PC-9 (cell line): ENCODE data around the gene CUEDC2. TPM values are rescaled to one million over a fixed set of nuclear protein-coding genes. Genes with fewer than 3 reads are reported as not detected.

Source experiments
- BruUV-seq: library from RNA; stranded (reverse); fragments of 400-500 nt; replicated peaks from 2 replicates; lab custom pipeline; 2021; lab: Mats Ljungman, UMichigan
- CTCF ChIA-PET: fragments of 300-600 bp; sonication (Branson Sonifier 250); formaldehyde crosslinking; loops from one replicate; lab custom pipeline; 2022; ENCODE audit warnings: antibody characterized with exemption; lab: Charles Lee
- POLR2A ChIA-PET: fragments of 300-600 bp; sonication (Branson Sonifier 250); formaldehyde crosslinking; loops from one replicate; lab custom pipeline; 2022; ENCODE audit warnings: antibody characterized with exemption; ENCODE audit not compliant: unreplicated experiment; lab: Charles Lee
- DNase-seq, 2 experiments: peaks; one replicate each; pipeline versions ENCODE4 v3.0.0 to v3.0.0-alpha.2; 2015 to 2022; ENCODE audit warnings: mixed read lengths in 1 of 2
- H2AFZ ChIP-seq: fragments of 200-600 bp; sonication (generic); 2 replicates; pipeline ENCODE4 v1.8.1; 2017; ENCODE audit warnings: antibody characterized with exemption
- H3F3A ChIP-seq: fragments of 200-600 bp; sonication (generic); 2 replicates; pipeline ENCODE4 v1.8.1; 2017; ENCODE audit warnings: antibody characterized with exemption, mild to moderate bottlenecking, low read depth; ENCODE audit not compliant: insufficient read depth
- H3K27ac ChIP-seq: fragments of 200-600 bp; sonication (generic); 2 replicates; pipeline ENCODE4 v1.6.1; 2016; ENCODE audit warnings: mixed run types
- H3K27me3 ChIP-seq: fragments of 200-600 bp; sonication (generic); 2 replicates; pipeline ENCODE4 v1.6.1; 2016; ENCODE audit warnings: low read depth, mixed run types; ENCODE audit not compliant: insufficient read depth
- H3K36me3 ChIP-seq: fragments of 200-600 bp; sonication (generic); 2 replicates; pipeline ENCODE4 v1.6.1; 2016; ENCODE audit warnings: low read depth, mixed run types
- H3K4me1 ChIP-seq: fragments of 200-600 bp; sonication (generic); replicated peaks from 2 replicates; pipeline ENCODE4 v1.6.1; 2016; ENCODE audit warnings: mixed run types; ENCODE audit not compliant: insufficient read depth
- H3K4me2 ChIP-seq: fragments of 200-600 bp; sonication (generic); 2 replicates; pipeline ENCODE4 v1.6.1; 2017; ENCODE audit warnings: mixed run types
- H3K4me3 ChIP-seq: fragments of 200-600 bp; sonication (generic); 2 replicates; pipeline ENCODE4 v1.6.1; 2016; ENCODE audit warnings: mixed run types
- H3K79me2 ChIP-seq: fragments of 200-600 bp; sonication (generic); 2 replicates; pipeline ENCODE4 v1.6.1; 2017; ENCODE audit warnings: low read depth, mixed run types
- H3K9me2 ChIP-seq: fragments of 200-600 bp; sonication (generic); 2 replicates; pipeline ENCODE4 v1.8.1; 2017; ENCODE audit warnings: mild to moderate bottlenecking; ENCODE audit not compliant: insufficient read depth
- H3K9me3 ChIP-seq: fragments of 200-600 bp; sonication (generic); 2 replicates; pipeline ENCODE4 v1.8.1; 2016; ENCODE audit warnings: low read depth; ENCODE audit not compliant: insufficient read depth
- H4K20me1 ChIP-seq: fragments of 200-600 bp; sonication (generic); 2 replicates; pipeline ENCODE4 v1.8.1; 2017; ENCODE audit not compliant: insufficient read depth
- EZH2 ChIP-seq: fragments of 200-600 bp; sonication (generic); IDR thresholded peaks from 2 replicates; pipeline ENCODE4 v1.8.0; 2017; ENCODE audit warnings: antibody characterized with exemption, low read depth
- intact Hi-C: fragments of 100-400 bp; cut with micrococcal nuclease; formaldehyde crosslinking; loops from one replicate; pipeline ENCODE4 v1.10.0; 2022; ENCODE audit not compliant: unreplicated experiment
- microRNA-seq: library from miRNA; unstranded; fragments of <30 nt; microRNA quantifications from one replicate; pipeline ENCODE4 v1.2.0, GENCODE V29; 2021; ENCODE audit warnings: borderline number of aligned reads, borderline replicate concordance
- total RNA-seq: library from RNA; stranded (reverse); gene quantifications from 2 replicates; pipeline ENCODE4 v1.2.3, GENCODE V29; 2021
- TF ChIP-seq, protein P1 (sequence below): fragments of 200-600 bp; sonication (generic); conservative IDR thresholded peaks from 2 replicates; pipeline ENCODE4 v1.6.1; 2017; ENCODE audit warnings: mixed run types, antibody characterized with exemption, mild to moderate bottlenecking, moderate library complexity

CUEDC2 gene
- total RNA-seq, 1 experiment from 2014 or later = 46.2 TPM

DNA sequence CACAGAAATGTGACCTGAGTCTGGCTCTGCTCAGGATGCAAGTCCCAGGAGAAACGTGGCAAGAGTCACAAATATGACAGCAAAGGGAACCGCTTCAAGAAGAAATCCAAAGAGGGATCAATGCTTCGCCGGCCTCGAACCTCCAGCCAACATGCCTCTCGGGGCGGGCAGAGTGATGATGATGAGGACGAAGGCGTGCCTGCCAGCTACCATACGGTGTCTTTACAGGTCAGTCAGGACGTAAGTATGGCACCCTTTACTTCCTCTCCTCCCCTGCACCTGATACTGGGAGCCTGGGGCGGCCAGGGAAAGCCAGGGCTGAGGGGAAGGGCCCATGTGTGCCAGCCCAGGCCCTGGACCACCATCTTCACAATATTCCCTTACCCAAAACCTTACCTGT lies 55.5 kb downstream of the CUEDC2 start:
- TF ChIP-seq EZH2 = no peak
- TF ChIP-seq, protein P1, sequence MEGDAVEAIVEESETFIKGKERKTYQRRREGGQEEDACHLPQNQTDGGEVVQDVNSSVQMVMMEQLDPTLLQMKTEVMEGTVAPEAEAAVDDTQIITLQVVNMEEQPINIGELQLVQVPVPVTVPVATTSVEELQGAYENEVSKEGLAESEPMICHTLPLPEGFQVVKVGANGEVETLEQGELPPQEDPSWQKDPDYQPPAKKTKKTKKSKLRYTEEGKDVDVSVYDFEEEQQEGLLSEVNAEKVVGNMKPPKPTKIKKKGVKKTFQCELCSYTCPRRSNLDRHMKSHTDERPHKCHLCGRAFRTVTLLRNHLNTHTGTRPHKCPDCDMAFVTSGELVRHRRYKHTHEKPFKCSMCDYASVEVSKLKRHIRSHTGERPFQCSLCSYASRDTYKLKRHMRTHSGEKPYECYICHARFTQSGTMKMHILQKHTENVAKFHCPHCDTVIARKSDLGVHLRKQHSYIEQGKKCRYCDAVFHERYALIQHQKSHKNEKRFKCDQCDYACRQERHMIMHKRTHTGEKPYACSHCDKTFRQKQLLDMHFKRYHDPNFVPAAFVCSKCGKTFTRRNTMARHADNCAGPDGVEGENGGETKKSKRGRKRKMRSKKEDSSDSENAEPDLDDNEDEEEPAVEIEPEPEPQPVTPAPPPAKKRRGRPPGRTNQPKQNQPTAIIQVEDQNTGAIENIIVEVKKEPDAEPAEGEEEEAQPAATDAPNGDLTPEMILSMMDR = no peak
- Histone ChIP-seq H3K4me3 (no peak overlapping the region), H3K79me2 (no peaks in the 10 kb centered on the region), H3K4me1 (0 out of 2 replicates have a peak, but pooled peaks cover 4% of the 10 kb centered on the region), H3K27me3 (no peaks in the 10 kb centered on the region), H4K20me1 (no peaks in the 10 kb centered on the region), H3K36me3 (no peaks in the 10 kb centered on the region), H2AFZ (no peak overlapping the region), H3F3A (no peaks in the 10 kb centered on the region), H3K9me3 (no peaks in the 10 kb centered on the region), H3K27ac (no peak overlapping the region), H3K4me2 (no peak overlapping the region), H3K9me2 (no peaks in the 10 kb centered on the region)
- no peak for DNase-seq
- CTCF ChIA-PET = interaction anchor here (0.6 kb wide), 1 partner anchor 55 kb away, joined by 3 read pairs; the partner anchor contains the start of gene CUEDC2
- POLR2A ChIA-PET = no interaction called here
- intact Hi-C loops = no loop called here
- no TSS peak for BruUV-seq

DNA sequence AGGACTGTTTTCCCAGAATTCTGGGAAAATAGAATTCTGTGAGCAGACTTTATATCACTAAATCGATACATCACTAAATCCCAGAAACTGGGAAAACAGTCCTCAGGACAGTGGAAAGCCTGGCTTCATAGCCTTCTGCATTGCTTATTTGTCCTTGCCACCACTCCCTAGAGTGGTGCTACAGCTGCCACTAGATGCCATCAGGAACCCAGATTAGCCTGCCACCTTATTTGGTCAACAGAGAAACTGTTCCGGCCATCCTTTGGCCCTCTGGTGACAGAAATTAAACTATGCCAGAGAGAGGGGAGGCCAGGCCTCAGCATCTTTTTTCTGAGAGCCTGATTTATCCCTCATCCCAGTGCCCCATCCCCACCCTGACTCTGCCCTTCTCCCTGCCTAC lies 56.5 kb downstream of the CUEDC2 start:
- no peaks in the 10 kb centered on the region for H3K79me2 ChIP-seq
- no peaks in the 10 kb centered on the region for H4K20me1 ChIP-seq
- no TSS peak for BruUV-seq
- H3K9me3 ChIP-seq = no peaks in the 10 kb centered on the region
- intact Hi-C loops = no loop called here
- TF ChIP-seq, protein P1 = no peak
- TF ChIP-seq EZH2 = no peak
- H3K4me3 ChIP-seq = no peak overlapping the region
- H2AFZ ChIP-seq = no peak overlapping the region
- H3K27me3 ChIP-seq = no peaks in the 10 kb centered on the region
- H3K4me2 ChIP-seq = no peak overlapping the region
- H3K27ac ChIP-seq = no peak overlapping the region
- POLR2A ChIA-PET = no interaction called here
- H3K36me3 ChIP-seq = no peaks in the 10 kb centered on the region
- DNase-seq = no peak
- CTCF ChIA-PET = interaction anchor here (0.7 kb wide), 1 partner anchor 241 kb away, joined by 3 read pairs; no protein-coding TSS in a partner anchor
- H3K9me2 ChIP-seq = no peaks in the 10 kb centered on the region
- H3K4me1 ChIP-seq = 0 out of 2 replicates have a peak, but pooled peaks cover 4% of the 10 kb centered on the region
- no peaks in the 10 kb centered on the region for H3F3A ChIP-seq

DNA sequence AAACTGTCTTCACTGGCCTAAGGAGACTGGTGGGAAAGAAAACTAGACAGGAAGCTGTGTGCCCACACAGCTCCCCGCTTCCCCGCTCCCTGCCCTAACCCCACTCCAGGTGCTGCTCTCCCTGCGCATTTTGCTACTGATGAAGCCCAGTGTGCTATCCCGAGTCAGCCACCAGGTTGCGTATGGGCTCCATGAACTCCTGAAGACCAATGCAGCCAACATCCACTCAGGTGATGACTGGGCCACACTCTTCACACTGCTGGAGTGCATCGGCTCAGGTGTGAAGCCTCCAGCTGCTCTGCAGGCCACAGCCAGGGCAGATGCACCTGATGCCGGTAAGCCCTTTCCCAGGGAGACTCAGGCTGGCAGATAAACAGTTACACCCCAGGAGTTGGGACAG lies 57.1 kb downstream of the CUEDC2 start:
- H3K79me2 ChIP-seq = no peaks in the 10 kb centered on the region
- H3K4me2 ChIP-seq = no peak overlapping the region
- no peak overlapping the region for H3K4me3 ChIP-seq
- no peaks in the 10 kb centered on the region for H3K27me3 ChIP-seq
- H3K36me3 ChIP-seq = no peaks in the 10 kb centered on the region
- H3K4me1 ChIP-seq = 0 out of 2 replicates have a peak, but pooled peaks cover 4% of the 10 kb centered on the region
- intact Hi-C loops = no loop called here
- no peaks in the 10 kb centered on the region for H4K20me1 ChIP-seq
- DNase-seq = no peak
- TF ChIP-seq, protein P1 = no peak
- no peak for TF ChIP-seq EZH2
- H2AFZ ChIP-seq = no peak overlapping the region
- no peaks in the 10 kb centered on the region for H3K9me2 ChIP-seq
- POLR2A ChIA-PET = no interaction called here
- no peak overlapping the region for H3K27ac ChIP-seq
- CTCF ChIA-PET = interaction anchor here (0.7 kb wide), 2 partner anchors 13 to 241 kb away, joined by 3 read pairs; no protein-coding TSS in a partner anchor
- H3F3A ChIP-seq = no peaks in the 10 kb centered on the region
- no peaks in the 10 kb centered on the region for H3K9me3 ChIP-seq
- BruUV-seq = no TSS peak

Small RNA genes lying within 50 kb of the gene (microRNA-seq; reads per million reads assigned to microRNA genes)
- gene MIR146B = 131 reads per million, percentile 54 among the genes with 10 or more reads in this experiment

Other genes starting within 250 kb of the CUEDC2 start
- gene ELOVL3, start 206.3 kb downstream of the CUEDC2 start, total RNA-seq = 0.61 and 0.88 TPM in 2 replicates
- not detected in 2 replicates for gene PITX3, start 191.1 kb downstream of the CUEDC2 start, total RNA-seq
- gene GBF1, start 187.0 kb downstream of the CUEDC2 start, total RNA-seq = 18.6 and 28.3 TPM in 2 replicates
- 26.3 and 30.8 TPM in 2 replicates for gene NFKB2, start 36.9 kb downstream of the CUEDC2 start, total RNA-seq
- 1.6 and 2.3 TPM in 2 replicates for gene PSD, start 13.8 kb downstream of the CUEDC2 start, total RNA-seq
- gene FBXL15, start 11.7 kb downstream of the CUEDC2 start, total RNA-seq = 6.2 and 12.7 TPM in 2 replicates
- gene C10orf95, start 19.0 kb upstream of the CUEDC2 start, total RNA-seq = 1.0 and 1.4 TPM in 2 replicates
- 25.8 and 29.4 TPM in 2 replicates for gene ACTR1A, start 70.1 kb upstream of the CUEDC2 start, total RNA-seq
- 16.9 and 20.2 TPM in 2 replicates for gene SUFU, start 71.4 kb upstream of the CUEDC2 start, total RNA-seq
- 59.8 and 73.0 TPM in 2 replicates for gene TRIM8, start 211.9 kb upstream of the CUEDC2 start, total RNA-seq